AG09309 (cell line): ENCODE measurements around the gene FARS2.

ENCODE experiments used
- DNase-seq: peaks from one replicate; pipeline ENCODE4 v3.0.0-alpha.2; 2010; ENCODE audit warnings: low read depth
- H3K4me3 ChIP-seq: 2 replicates; pipeline ENCODE4 v1.5.1; 2011; ENCODE audit warnings: mild to moderate bottlenecking, low read depth, low read length, moderate library complexity; ENCODE audit not compliant: control insufficient read depth
- CTCF ChIP-seq: IDR thresholded peaks from 2 replicates; pipeline ENCODE4 v1.5.1; 2011; ENCODE audit warnings: mild to moderate bottlenecking, low read depth, low read length, inconsistent platforms; ENCODE audit not compliant: insufficient read depth, control insufficient read depth; ENCODE audit errors: missing control alignments

The FARS2 gene

GRCh38 chr6:5257400-5257799, 3.9 kb upstream of the FARS2 start:
- DNase-seq = no peak
- no peak overlapping the region for H3K4me3 ChIP-seq
- TF ChIP-seq CTCF = no peak

- no peak for TF ChIP-seq CTCF
- no peak overlapping the region for H3K4me3 ChIP-seq
- no peak for DNase-seq
Measured at GRCh38 chr6:5259428-5259827, 1.9 kb upstream of the FARS2 start.

DNA sequence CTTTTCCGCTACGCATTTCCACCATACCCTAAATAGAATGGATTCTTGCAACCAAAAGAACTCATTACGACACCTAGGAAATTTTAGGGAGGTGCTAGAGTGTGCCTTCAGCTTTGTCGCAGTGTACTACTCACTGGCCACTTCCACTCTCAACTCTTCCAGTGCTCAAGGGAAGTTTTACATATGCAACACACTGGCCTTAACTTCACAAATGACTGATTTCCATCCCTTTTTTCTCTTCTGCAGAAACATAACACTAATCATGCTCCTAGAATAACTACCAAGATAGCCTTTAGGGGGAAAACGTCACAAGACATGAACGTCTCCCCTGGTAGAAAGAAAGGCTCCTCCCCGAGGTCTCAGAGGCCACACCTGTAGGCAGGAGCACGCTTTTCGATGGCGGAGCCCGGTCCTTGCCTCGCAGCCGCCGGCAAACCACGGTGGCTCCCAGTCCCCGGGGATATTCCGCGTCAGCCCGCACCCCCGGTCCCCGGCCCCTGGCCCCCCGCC, 1.1 kb upstream of the FARS2 start:
- peak overlapping the region; percentile 83 for H3K4me3 ChIP-seq
- no peak for TF ChIP-seq CTCF
- DNase-seq = peak; percentile 5

DNA sequence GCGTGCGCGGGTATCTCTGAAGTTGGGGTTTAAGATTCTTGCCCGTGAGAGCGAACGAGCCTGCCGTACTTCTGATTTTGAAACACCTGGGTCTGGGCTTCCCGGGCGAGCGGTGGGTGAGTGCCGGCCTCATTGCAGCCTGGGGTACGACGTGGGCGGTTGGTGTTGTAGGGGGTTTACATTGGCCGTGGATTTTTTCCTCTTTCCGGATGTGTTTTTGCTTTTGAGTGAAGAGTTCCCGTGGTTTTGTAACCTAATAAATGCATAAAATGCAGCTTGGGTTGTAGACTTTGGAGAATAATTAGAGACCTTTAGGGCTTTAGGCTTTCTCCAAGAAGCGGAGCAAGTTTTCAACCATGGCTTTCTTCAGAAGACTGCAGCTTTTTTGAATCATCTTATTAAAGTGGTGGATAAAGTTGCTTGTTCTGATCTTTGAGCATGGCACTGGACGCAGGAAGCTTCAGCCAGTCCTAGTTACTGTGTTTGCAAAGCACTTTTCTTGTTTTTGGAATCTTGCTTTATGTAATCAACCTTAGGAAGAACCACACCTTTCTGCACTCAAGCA, 314 bp downstream of the FARS2 start:
- no peak for TF ChIP-seq CTCF
- peak; percentile 1 for DNase-seq
- H3K4me3 ChIP-seq = peak overlapping the region; percentile 83

GRCh38 chr6:5266423-5266822, 5.1 kb downstream of the FARS2 start:
- TF ChIP-seq CTCF = no peak
- no peak for DNase-seq
- H3K4me3 ChIP-seq = no peak overlapping the region

GRCh38 chr6:5270093-5270680, 8.9 kb downstream of the FARS2 start:
- DNase-seq = no peak
- no peak for TF ChIP-seq CTCF
- H3K4me3 ChIP-seq = no peak overlapping the region
